Activated naive CD4-positive, alpha-beta T cell treated with anti-CD3 and anti-CD28 coated beads, Interleukin-2, amount 50 U/mL, for 72 hours (primary cell): ENCODE results near the gene AFTPH. TPM values are rescaled to one million over a fixed set of nuclear protein-coding genes. Genes with fewer than 3 reads are reported as not detected.
"Not testable (repeated sequence)": the region's sequence is repeated elsewhere in the genome, so short reads cannot be mapped to it uniquely, and the experiment has no call there.

Source experiments
- ATAC-seq, 2 donors: fragments of 150-1000 bp; cut with Tn5 transposase; 2 replicates each; pipeline ENCODE4 v1.10.0; 2021; ENCODE audit warnings: mild to moderate bottlenecking in 2 of 2, moderate library complexity in 2 of 2
- DNase-seq, 2 donors: peaks; one replicate each; pipeline ENCODE4 v3.0.0; 2021 to 2022; ENCODE audit warnings: low spot score in 2 of 2
- H3K27ac Mint-ChIP-seq, 2 donors: one replicate each; pipeline ENCODE4 v1.8.0; 2022; ENCODE audit warnings: mild to moderate bottlenecking in 2 of 2, mixed read lengths in 2 of 2
- H3K36me3 Mint-ChIP-seq, 2 donors: one replicate each; pipeline ENCODE4 v1.8.0; 2022; ENCODE audit warnings: mixed read lengths in 2 of 2
- H3K9me3 Mint-ChIP-seq, 2 donors: one replicate each; pipeline ENCODE4 v1.8.0; 2022; ENCODE audit warnings: mixed read lengths in 2 of 2
- total RNA-seq, 2 donors: library from RNA; stranded (reverse); gene quantifications; one replicate each; pipeline ENCODE4 v1.2.3, GENCODE V29; 2022

AFTPH gene
- total RNA-seq, 2 donors from 2014 or later = 34.1 to 48.5 TPM

DNA sequence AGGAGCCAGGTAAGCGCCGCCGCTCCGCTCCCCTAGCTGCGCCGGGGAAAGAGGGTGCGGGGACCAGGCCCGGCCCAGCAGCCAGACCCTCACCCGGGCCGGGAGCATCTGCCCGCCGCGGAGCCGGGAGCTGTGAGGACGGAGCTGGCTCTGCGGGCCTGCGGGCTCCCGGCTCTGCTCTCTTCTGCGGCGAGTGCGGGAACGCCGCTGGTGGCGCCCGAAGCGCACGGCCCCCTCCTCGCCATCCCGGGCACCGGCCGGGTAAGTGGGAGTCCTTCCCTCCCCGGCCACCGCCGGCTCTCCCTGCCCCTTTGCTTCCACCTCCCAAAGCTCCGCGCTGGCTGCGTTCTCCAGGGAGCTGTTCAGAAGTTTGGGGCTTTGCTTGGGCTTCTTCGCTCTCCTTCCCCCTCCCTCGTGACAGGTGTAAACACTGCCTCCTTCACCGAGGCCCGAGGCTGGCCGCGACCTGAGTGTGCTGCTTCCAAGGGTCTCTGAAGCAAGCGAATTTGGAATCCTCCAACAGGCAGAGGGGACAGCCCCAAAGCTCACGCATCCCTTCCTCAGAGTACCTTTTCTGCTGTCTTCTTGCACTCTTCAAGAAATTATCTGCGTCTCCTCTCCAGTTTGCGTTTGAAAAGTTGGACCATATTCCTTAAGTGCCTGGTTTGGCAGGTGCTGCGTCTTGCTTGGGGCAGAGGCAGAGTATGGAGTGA lies 632 bp downstream of the AFTPH start:
- H3K27ac Mint-ChIP-seq = peak overlapping the region; percentile 96 to 100
- H3K9me3 Mint-ChIP-seq = no peaks in the 10 kb centered on the region
- peak; percentile 46 to 64 for DNase-seq
- peaks cover 8 to 15% of the 10 kb centered on the region in 2 donors for H3K36me3 Mint-ChIP-seq
- ATAC-seq = peak; percentile 26 to 30

DNA sequence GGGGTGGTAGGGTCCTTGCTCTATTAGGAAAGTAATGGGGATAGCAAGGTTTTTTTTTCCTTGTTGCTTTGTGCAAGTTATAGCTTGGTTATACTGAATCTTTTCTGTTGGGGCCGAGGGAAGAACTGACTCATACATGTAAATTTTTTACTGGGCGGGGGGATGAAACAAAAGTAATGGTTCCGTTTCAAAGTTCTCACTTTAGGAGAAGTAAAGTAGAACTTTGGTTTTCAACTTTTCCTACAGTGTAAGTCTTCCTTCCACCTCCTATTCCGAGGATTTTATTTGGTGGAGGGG lies 1.1 kb downstream of the AFTPH start:
- DNase-seq (peak in 1 of 2 donors; percentile 22), ATAC-seq (peak; percentile 7 to 17)
- Mint-ChIP-seq H3K9me3 (no peaks in the 10 kb centered on the region), H3K27ac (peak overlapping the region; percentile 96 to 100), H3K36me3 (peaks cover 8 to 15% of the 10 kb centered on the region in 2 donors)

DNA sequence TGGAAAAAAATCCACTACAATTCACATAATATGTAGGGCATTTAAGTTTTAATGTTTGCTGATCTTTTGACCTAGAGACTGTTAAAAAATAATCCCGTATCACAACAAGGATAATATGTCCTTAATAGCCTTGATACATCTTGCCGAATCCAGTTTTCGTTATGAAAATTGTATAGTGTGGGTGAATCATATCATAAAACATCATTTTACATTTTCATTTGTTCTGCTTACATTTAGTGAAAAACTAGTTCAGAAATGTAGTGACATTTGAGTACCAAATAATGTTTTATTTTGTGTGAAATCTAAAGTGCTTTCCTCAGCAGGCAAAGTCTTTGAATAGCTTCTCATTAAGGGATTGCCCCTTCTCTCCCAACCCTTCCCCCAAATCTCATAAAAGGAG lies 1.9 kb downstream of the AFTPH start:
- no peaks in the 10 kb centered on the region for H3K9me3 Mint-ChIP-seq
- peak overlapping the region; percentile 96 to 100 for H3K27ac Mint-ChIP-seq
- ATAC-seq (no peak), DNase-seq (no peak)
- H3K36me3 Mint-ChIP-seq = peaks cover 8 to 15% of the 10 kb centered on the region in 2 donors

DNA sequence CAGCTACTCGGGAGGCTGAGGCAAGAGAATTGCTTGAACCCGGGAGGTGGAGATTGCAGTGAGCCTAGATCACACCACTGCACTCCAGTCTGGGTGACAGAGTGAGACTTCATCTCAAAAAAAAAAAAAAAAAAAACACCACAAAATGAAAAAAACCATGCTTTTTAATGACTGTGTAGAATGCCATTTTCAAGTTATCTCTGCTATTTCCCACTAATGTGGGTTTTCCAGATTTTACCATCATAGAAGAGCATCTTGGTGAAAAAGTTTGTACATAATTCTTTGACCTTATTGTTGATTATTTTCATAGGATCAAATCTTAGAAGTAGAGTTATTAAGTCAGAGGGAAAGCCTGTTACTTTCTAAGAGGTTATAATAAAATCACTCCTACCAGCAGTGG lies 6.8 kb downstream of the AFTPH start:
- not testable (repeated sequence) for ATAC-seq, H3K27ac Mint-ChIP-seq, DNase-seq, H3K9me3 Mint-ChIP-seq, H3K36me3 Mint-ChIP-seq

DNA sequence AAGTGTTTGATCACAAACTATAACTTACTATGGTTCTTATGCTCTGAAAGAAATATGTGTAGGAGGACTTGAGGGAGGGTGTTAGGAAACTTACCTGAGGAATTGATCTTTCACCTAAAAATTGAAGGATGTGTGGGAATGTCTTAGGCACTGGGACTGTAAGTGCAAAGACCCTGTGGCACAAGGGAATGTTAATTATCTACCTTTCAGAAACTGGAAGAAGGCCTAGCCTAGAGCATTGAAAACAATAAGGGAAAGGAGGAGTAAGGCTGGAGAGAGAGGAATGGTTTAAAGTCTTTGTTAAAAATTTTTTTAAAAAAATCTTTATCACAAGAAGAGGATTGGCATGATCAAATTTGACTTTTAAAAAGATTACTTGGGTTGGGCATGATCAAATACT lies 7.9 kb downstream of the AFTPH start:
- H3K36me3 Mint-ChIP-seq = no peaks in the 10 kb centered on the region
- H3K27ac Mint-ChIP-seq = no peak overlapping the region
- no peak for DNase-seq
- ATAC-seq = no peak
- H3K9me3 Mint-ChIP-seq = no peaks in the 10 kb centered on the region

DNA sequence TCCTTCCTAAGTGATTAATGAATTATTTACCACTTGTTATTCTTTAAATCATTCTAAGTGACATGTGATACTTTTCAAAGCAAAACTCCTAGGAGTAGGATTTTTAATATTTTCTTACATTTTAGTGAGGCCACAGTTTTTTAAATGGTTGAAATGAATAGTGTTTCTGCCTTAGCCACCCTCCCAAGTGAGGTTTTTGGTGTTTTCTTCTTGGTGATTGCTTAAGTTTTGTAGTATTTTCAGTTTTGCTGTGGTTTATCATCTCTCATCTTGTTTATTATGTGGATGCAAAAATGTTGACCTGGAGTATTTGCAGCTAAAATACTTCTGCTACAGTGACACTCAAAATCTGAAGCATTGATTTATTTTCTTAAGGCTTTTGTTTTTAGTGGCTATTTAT lies 9.8 kb downstream of the AFTPH start:
- no peak for ATAC-seq
- Mint-ChIP-seq H3K9me3 (no peaks in the 10 kb centered on the region), H3K27ac (no peak overlapping the region), H3K36me3 (no peaks in the 10 kb centered on the region)
- no peak for DNase-seq

DNA sequence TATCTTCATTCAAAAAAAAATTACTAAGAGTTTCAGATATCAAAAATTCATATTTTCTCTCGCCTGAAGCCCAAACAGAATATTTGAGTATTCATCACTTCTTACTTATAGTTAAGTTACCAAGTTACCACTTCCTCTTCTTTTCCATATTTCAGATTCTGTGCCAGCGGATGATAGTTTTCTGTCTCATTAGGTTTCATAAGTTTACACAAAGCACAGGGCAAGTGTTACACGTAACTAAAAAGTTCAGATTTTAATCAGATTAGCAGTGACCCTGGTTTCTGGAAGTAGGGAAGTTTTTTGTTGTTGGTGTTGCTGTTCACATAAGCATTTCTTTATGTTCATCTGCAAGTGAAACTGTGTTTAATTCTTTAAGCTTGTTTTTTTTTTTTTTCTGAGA lies 10.2 kb downstream of the AFTPH start:
- ATAC-seq = peak; percentile 53 to 75
- no peaks in the 10 kb centered on the region for H3K36me3 Mint-ChIP-seq
- DNase-seq = no peak
- H3K9me3 Mint-ChIP-seq = no peaks in the 10 kb centered on the region
- H3K27ac Mint-ChIP-seq = no peak overlapping the region

DNA sequence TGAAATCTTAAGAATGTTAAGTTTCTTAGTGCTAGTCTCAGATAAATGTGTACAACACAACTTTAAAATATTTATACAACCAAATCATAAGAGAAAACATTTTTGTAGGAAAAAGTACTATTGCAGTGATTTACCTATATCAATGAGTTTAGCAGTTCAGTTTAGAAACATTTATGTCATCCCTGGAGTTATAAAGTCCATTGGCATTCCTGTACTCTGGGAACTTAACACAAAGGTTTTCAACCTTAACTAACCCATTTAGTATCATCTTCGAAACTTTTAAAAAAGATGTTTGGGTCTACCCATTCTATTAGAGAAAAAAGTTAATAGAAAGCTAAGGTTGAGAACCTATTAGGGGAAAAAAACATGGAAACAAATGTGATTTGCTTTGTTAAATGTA lies 10.9 kb downstream of the AFTPH start:
- no peaks in the 10 kb centered on the region for H3K36me3 Mint-ChIP-seq
- ATAC-seq (no peak), DNase-seq (no peak)
- H3K9me3 Mint-ChIP-seq = no peaks in the 10 kb centered on the region
- no peak overlapping the region for H3K27ac Mint-ChIP-seq

DNA sequence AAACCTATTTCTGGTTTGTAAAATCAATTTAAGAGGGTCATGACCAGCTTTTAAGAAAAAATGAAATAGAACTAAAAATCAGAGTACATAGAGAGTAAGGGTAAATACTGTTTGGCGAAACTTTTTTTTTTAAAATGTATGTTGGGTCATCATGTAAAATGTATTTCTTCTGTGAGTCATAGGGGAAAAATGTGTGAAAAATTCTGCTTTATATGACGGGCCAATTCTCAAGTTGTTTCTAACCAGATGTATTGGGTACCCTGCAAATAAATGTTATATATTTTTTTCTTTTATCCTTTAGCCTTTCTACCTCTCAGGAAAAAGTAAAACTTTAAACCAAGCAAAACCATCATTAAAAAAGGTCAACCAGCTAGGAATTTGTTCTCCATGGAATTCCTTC lies 13.9 kb downstream of the AFTPH start:
- Mint-ChIP-seq H3K36me3 (no peaks in the 10 kb centered on the region), H3K9me3 (no peaks in the 10 kb centered on the region), H3K27ac (no peak overlapping the region)
- ATAC-seq = no peak
- DNase-seq = no peak

DNA sequence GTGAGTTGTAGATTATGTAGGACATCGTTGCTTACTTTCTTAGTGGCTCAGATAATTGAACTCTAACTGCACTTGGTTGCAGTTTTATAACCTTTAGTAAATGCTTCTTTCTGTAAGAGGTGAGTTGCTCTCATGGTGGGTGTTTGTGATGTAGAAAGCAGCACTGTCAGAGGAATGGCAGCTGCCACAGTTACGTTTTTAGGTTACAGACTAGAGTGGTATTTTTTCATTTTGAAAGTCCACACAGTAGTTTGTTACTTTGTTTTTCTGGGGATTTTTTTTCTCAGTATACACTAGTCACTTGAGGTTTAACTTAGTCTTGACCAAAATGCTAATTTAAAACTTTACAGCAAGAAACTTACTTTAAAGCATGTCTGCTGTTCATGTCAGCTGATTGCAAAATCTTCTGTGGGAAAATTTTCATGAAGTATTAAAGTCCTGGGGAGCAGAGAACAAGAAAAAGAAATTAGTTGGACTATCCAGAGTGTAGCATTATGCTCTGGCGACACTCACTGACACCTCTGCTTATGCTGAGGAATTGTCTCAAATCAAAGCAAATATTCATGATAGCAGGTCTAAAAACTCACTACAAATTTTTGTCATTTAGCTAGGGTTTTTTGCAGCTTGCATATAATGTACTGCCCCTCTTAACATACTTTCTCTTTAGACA lies 14.8 kb downstream of the AFTPH start:
- no peak for DNase-seq
- Mint-ChIP-seq H3K36me3 (no peaks in the 10 kb centered on the region), H3K9me3 (no peaks in the 10 kb centered on the region), H3K27ac (peak overlapping the region in 1 of 2 donors; percentile 6)
- peak; percentile 56 to 71 for ATAC-seq

DNA sequence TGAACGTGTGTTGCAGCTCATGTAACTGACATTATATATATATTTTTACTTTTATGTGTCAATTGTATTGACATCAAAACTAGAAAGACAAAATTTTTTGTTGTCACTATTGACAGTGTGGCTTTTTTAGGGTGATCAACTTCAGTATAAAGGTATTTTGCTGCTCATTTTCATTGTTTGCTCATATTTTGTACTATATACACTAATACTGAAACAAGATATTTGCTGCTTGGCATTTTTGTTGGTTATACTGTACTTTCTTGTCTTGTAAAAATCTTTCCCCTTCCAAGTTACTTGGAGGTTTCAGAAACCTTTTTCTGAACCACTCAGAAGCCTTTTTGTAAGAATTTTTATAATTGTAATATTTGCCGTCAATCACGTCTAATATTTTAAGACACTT lies 16.5 kb downstream of the AFTPH start:
- H3K27ac Mint-ChIP-seq = no peak overlapping the region
- no peaks in the 10 kb centered on the region for H3K36me3 Mint-ChIP-seq
- no peaks in the 10 kb centered on the region for H3K9me3 Mint-ChIP-seq
- ATAC-seq (peak in 1 of 2 donors; percentile 40), DNase-seq (no peak)

DNA sequence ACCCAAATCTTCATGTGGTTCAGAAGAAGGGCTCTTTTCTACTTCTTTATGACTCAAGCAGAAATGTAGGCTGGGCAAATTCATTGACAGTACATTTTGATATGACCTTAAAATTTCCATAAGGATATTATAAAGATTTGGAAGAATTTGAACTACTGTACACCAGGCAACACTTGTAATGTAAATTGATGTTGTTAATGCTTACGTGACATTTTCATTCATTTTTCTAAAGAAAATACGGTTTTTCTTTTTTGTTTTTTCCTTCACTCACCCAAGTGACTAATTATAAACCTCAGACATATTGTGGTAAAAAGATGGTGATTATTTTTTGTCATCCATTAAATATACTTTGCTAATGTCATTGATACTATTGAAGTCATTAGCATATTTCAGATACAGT lies 17.4 kb downstream of the AFTPH start:
- H3K9me3 Mint-ChIP-seq = no peaks in the 10 kb centered on the region
- H3K27ac Mint-ChIP-seq = no peak overlapping the region
- peak in 1 of 2 donors; percentile 52 for ATAC-seq
- DNase-seq = no peak
- no peaks in the 10 kb centered on the region for H3K36me3 Mint-ChIP-seq

DNA sequence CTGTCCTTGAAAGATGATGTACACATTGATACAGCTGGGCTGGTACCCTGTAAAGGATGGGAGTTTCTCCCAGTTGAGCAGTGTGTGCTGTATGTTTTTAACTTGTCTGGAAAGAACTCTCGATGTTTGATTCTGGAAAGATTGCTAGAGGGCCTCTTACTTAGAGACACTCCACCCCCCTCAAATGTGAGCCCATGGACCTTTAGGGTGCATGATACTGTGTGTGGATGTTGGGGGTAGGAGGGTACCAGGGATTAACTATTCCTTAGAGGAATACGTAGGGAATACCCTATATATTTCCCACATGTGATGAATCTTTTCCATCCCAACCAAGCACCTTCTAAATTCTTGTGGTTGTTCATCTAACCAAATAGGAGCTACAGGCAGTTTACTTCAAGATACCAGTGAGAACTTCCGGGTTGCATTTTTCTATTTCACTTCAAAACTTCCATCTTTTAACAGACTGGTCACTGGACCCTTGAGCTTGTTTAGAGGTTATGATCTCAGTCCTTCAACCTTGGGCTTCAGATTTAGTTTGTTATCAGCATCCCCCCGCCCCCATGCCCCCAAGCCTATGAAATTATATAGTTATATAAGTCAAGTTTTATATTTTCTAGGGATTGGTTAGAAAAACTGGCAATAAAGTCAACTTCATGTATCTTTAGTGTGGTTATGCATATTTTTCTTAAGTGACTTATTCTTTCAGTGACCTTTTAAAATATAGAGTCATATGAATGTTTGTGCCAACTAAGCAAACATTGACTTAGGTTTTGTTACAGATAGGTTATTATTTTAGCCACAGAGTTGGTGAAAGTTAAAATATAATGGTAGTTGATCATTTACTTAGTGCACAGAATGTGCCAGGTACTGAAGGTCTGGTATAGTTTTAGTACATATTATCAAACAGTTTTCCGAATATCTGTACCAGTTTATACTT lies 18.2 kb downstream of the AFTPH start:
- Mint-ChIP-seq H3K27ac (no peak overlapping the region), H3K9me3 (no peaks in the 10 kb centered on the region), H3K36me3 (no peaks in the 10 kb centered on the region)
- ATAC-seq = no peak
- no peak for DNase-seq

DNA sequence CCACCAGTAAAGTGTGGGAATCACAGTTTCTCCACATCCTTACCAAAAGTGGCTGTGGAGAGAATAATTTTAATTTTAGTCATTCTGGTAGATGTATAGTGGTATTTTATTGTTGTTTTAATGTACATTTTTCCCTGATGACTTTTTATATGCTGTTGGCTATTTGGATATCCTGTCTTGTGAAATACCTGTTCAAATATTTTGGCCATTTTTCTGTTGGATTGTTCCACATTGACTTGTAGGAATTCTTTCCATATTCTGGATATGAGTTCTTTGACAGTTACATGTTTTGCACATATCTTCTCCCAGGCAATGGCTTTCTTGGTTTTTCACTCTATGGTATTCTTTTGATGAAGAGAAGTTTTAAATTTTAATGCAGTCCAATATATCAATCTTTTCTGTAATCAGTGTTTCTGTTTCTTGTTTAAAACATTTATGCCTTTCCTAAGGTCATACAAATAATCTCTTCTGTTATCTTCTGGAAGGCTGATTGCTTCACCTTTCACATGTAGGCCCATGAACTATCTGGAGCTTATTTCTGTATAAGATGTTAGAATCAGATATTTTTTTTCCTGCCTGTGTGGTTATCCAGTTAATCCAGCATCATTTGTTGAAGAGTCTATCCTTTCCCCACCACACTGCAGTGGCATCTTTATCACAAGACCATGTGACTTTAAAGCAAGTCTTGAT lies 19.0 kb downstream of the AFTPH start:
- ATAC-seq = no peak
- DNase-seq = no peak
- H3K27ac Mint-ChIP-seq = no peak overlapping the region
- H3K36me3 Mint-ChIP-seq = no peaks in the 10 kb centered on the region
- H3K9me3 Mint-ChIP-seq = no peaks in the 10 kb centered on the region

DNA sequence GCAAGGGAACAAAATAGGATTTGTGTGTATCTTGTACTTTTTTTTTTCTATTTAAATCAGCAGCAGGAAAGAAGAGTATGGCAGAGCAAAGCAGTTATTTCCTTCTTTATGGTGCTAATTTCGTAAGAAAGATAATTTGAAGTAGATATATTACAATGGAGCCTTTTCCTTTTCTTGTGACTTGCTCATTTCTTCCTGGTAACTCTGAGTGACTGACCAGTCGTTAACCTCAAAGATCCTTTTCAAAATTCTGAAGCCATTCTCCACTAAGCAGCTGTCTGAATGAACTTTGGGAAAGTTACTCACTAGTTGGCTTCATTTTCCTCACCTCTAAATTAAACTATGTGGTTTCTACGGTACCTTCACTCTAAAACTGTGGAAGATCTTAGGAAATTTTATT lies 24.6 kb downstream of the AFTPH start:
- peaks cover 8 to 11% of the 10 kb centered on the region in 2 donors for H3K36me3 Mint-ChIP-seq
- DNase-seq (no peak), ATAC-seq (peak in 1 of 2 donors; percentile 45)
- H3K9me3 Mint-ChIP-seq = no peaks in the 10 kb centered on the region
- no peak overlapping the region for H3K27ac Mint-ChIP-seq

DNA sequence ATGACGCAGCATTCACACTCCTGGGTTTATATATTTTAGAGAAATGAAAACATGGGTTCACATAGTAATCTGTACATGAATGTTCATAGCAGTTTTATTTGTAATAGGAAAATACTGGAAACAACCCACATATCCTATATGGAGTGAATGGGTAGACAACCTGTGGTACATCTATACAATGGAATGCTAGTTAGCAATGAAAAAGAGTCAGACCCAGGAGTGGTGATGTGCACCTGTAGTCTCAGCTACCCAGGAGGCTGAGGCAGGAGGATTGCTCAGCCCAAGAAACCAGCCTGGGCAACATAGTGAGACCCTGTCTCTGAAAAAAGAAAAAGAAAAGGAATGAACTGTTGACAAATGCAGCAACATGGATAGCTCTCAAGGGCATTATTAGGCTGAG lies 25.9 kb downstream of the AFTPH start:
- ATAC-seq (no peak), DNase-seq (no peak)
- Mint-ChIP-seq H3K27ac (no peak overlapping the region), H3K9me3 (no peaks in the 10 kb centered on the region), H3K36me3 (peaks cover 8 to 11% of the 10 kb centered on the region in 2 donors)

DNA sequence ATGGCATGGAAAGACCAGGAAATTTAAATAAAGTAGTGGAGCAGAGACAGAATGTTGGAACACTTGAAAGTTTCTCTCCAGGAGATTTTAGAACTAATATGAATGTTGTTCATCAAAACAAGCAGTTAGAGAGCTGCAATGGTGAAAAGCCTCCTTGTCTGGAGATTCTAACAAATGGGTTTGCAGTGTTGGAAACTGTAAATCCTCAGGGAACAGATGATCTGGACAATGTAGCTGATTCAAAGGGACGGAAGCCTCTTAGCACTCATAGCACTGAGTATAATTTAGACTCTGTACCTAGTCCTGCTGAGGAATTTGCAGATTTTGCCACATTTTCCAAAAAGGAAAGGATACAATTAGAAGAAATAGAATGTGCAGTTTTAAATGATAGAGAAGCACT lies 27.7 kb downstream of the AFTPH start:
- no peaks in the 10 kb centered on the region for H3K9me3 Mint-ChIP-seq
- peaks cover 8 to 11% of the 10 kb centered on the region in 2 donors for H3K36me3 Mint-ChIP-seq
- no peak overlapping the region for H3K27ac Mint-ChIP-seq
- DNase-seq (no peak), ATAC-seq (no peak)
